Ectodermal cell (in vitro differentiated cells): Measurements from ENCODE around the gene TMEM270.
A peak's percentile ranks its signal among the peaks of the same experiment; 100 is the strongest.

ENCODE experiments used
- H3K27ac ChIP-seq: 2 replicates; pipeline ENCODE4 v1.7.0; 2013; ENCODE audit warnings: mild to moderate bottlenecking, low read depth, low read length; ENCODE audit not compliant: insufficient read depth, poor library complexity, severe bottlenecking
- H3K27me3 ChIP-seq: 2 replicates; pipeline ENCODE4 v1.7.0; 2013; ENCODE audit warnings: mild to moderate bottlenecking, low read length; ENCODE audit not compliant: insufficient read depth, control insufficient read depth, poor library complexity, severe bottlenecking
- H3K36me3 ChIP-seq: one replicate; pipeline ENCODE4 v1.7.0; 2013; ENCODE audit warnings: low read length; ENCODE audit not compliant: control insufficient read depth, insufficient read depth
- H3K4me1 ChIP-seq: one replicate; pipeline ENCODE4 v1.7.0; 2013; ENCODE audit warnings: low read length; ENCODE audit not compliant: control insufficient read depth, insufficient read depth
- H3K4me3 ChIP-seq: 2 replicates; pipeline ENCODE4 v1.7.0; 2013; ENCODE audit warnings: low read depth, low read length, control low read depth; ENCODE audit not compliant: insufficient read depth
- H3K9me3 ChIP-seq: 2 replicates; pipeline ENCODE4 v1.7.0; 2013; ENCODE audit warnings: mild to moderate bottlenecking, low read length, moderate library complexity; ENCODE audit not compliant: control insufficient read depth
- WGBS, 2 experiments: methylation state at CpG; one replicate each; pipeline ENCODE4 v1.1.7; 2013; ENCODE audit warnings: missing lambda C conversion rate in 2 of 2; 5-methylcytosine and 5-hydroxymethylcytosine counted together

Gene TMEM270

DNA sequence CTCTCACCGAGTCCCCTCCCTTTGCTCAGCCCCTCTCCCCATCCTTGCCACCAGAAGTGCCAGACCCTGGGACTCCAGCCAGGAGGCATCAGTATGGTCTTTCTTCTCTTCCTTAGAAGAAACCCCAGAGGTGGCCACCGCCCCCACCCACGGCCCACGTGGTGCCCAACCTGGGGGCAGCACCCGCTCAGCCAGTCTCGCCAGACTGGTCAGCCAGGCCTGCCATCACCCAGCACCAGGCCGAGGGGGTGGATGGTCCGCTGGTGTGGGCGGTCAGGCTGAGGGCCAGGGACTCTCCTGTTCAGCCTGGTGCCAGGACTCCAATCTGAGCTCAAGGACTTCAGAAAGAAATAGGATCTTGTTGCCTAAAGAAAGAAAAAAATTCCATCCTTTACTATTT is 36.0 kb upstream of the TMEM270 start:
- Histone ChIP-seq H3K27me3 (no peaks in the 10 kb centered on the region), H3K36me3 (no peaks in the 10 kb centered on the region), H3K9me3 (no peaks in the 10 kb centered on the region), H3K4me3 (no peak overlapping the region), H3K4me1 (peaks cover 8% of the 10 kb centered on the region), H3K27ac (no peak overlapping the region)
- WGBS, 2 experiments = 89 to 96% methylated on average over 9 of the region's 9 CpGs

DNA sequence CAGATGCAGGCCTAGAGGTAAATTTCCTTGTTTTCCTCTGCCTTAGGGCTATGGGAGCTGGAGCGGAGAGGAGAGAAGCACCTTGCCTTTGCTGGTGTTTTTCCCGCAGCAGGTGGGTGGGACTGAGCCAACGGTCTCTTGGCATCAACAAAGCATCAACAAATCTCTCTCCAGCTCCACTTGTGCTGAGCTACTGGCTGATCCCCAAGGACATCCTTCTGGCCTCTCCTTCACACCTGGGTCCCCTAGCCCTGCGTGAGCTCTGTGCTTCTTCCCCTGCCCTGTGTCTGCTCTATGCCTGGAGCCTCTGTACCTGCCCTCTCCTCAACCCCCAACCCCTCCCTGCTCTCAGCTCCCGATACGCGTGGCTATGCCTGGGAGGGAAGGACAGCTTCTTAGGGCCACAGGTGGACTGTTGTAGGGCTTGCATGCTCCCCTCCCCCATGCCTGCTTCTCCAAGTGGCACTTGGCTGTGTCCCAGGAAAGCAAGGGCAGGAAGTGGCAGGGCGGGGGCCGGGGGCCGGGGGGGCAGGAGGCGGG is 33.3 kb upstream of the TMEM270 start:
- peaks cover 27% of the 10 kb centered on the region for H3K4me1 ChIP-seq
- H3K4me3 ChIP-seq = no peak overlapping the region
- no peak overlapping the region for H3K27ac ChIP-seq
- H3K9me3 ChIP-seq = no peaks in the 10 kb centered on the region
- H3K27me3 ChIP-seq = no peaks in the 10 kb centered on the region
- 48 to 52% methylated on average over 9 to 11 of the region's 11 CpGs for WGBS, 2 experiments
- no peaks in the 10 kb centered on the region for H3K36me3 ChIP-seq

DNA sequence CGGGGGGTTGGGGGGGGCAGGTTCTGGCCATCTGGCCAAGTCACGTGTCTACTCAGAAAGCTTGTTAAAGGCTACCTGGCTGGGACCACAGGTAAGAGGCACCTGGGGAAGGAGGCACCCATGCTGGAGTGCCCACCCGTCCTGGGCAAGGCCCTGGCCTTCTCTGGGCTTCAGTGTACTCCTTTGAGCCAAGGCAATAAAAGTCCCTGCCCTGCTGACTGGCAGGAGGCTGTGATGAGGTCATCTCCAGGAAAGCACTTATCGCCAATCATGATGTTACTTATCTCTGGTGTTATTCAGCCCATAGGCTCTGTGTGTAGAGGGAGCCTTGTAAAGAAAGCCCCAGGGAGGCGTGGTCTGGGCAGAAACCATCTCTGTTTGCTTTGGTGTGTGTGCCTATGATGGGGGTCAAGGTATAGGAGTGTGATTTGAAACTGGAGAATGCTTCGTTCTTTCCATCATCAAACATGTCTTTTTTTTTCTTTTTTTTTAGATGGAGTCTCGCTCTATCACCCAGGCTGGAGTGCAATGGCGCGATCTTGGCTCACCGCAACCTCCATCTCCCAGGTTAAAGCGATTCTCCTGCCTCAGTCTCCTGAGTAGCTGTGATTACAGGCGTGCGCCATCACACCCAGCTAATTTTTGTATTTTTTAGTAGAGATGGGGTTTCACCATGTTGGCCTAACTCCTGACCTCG is 32.7 kb upstream of the TMEM270 start:
- peaks cover 27% of the 10 kb centered on the region for H3K4me1 ChIP-seq
- 84 to 87% methylated on average over 14 of the region's 14 CpGs for WGBS, 2 experiments

DNA sequence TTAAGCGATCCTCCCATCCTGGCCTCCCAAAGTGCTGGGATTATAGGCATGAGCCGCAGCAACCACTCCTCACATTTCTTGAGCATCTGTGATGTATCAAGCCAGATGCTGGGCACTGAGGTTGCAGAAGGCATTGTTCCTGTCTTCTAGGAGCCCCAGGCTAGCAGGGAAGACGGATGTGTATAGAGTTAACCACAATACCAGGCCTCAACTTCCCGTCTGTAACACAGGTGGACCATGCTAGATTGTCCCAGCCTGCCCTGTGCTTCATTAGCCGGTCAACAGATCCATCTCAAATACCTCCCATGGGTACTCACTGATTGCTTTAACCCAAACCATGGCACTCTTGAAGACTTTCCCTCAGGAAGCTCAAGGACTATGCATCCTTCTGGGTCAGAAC is 32.0 kb upstream of the TMEM270 start:
- no peaks in the 10 kb centered on the region for H3K27me3 ChIP-seq
- no peak overlapping the region for H3K4me3 ChIP-seq
- H3K36me3 ChIP-seq = no peaks in the 10 kb centered on the region
- WGBS, 2 experiments = 90 to 94% methylated on average over 5 of the region's 5 CpGs
- H3K9me3 ChIP-seq = no peaks in the 10 kb centered on the region
- H3K27ac ChIP-seq = no peak overlapping the region
- peaks cover 27% of the 10 kb centered on the region for H3K4me1 ChIP-seq

More for the DNA sequence above, 32.7 kb upstream of the TMEM270 start:
- Histone ChIP-seq H3K9me3 (no peaks in the 10 kb centered on the region), H3K27ac (no peak overlapping the region), H3K36me3 (no peaks in the 10 kb centered on the region), H3K27me3 (no peaks in the 10 kb centered on the region), H3K4me3 (no peak overlapping the region)

DNA sequence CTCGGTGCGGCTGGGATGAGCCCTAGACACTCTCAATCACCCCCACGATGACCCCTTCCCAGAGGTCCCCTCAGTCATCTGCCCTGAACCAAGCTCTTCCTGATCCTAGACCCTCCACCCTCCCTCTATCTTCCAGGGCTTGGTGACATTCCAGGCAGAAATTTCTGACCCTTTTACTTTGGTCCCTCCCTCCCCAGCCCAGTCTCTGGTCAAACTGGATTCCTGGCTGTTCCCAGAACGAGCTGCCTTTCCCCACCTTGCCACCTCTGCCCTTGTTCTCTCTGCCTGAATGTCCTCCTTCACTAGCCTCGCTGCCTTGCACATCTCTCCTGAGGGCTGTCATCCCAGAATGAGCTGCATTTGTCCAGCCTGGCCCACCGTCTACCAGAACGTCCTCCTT is 31.5 kb upstream of the TMEM270 start:
- no peaks in the 10 kb centered on the region for H3K36me3 ChIP-seq
- WGBS, 2 experiments = 60 to 64% methylated on average over 7 of the region's 7 CpGs
- H3K9me3 ChIP-seq = no peaks in the 10 kb centered on the region
- H3K4me1 ChIP-seq = peaks cover 27% of the 10 kb centered on the region
- no peaks in the 10 kb centered on the region for H3K27me3 ChIP-seq
- no peak overlapping the region for H3K27ac ChIP-seq
- no peak overlapping the region for H3K4me3 ChIP-seq

DNA sequence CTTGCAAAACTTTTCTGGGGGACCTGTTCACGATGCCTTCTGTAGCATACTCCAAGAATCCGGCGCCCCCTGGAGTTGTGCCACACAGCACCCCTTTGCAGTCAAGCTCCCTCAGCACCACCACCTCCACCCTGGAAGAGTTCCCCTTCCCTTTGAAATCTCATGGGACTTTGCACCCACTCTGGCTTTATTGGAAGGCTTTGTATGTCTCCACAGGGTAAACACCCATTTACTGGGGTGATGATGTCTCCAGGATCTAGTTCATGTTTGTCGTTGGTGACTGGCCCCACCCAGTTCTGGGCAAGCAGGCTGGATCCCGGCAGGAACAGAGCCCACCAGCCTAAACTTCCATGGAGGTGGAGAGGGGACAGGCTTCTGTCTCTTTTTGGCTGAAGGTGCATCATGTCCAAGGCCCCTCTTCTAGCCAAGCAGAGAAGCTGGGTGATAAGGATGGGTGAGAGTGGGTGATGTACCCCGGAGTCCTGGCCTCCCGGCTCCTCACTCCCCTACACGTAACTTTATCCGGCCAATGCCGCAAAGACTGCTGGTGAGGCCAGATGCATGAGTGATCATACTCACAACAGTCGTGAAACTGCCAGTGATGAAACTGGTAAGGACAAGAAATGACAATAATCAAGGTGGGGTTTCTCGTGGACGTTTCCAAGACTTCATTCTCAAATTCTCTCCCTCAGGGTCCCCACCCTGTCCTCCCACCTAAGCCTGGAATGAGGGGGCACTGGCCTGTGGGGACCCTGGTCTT is 30.9 kb upstream of the TMEM270 start:
- Histone ChIP-seq H3K4me3 (no peak overlapping the region), H3K27ac (peak overlapping the region; percentile 6), H3K36me3 (no peaks in the 10 kb centered on the region), H3K27me3 (no peaks in the 10 kb centered on the region), H3K9me3 (no peaks in the 10 kb centered on the region), H3K4me1 (peaks cover 27% of the 10 kb centered on the region)
- 82 to 87% methylated on average over 13 of the region's 13 CpGs for WGBS, 2 experiments

DNA sequence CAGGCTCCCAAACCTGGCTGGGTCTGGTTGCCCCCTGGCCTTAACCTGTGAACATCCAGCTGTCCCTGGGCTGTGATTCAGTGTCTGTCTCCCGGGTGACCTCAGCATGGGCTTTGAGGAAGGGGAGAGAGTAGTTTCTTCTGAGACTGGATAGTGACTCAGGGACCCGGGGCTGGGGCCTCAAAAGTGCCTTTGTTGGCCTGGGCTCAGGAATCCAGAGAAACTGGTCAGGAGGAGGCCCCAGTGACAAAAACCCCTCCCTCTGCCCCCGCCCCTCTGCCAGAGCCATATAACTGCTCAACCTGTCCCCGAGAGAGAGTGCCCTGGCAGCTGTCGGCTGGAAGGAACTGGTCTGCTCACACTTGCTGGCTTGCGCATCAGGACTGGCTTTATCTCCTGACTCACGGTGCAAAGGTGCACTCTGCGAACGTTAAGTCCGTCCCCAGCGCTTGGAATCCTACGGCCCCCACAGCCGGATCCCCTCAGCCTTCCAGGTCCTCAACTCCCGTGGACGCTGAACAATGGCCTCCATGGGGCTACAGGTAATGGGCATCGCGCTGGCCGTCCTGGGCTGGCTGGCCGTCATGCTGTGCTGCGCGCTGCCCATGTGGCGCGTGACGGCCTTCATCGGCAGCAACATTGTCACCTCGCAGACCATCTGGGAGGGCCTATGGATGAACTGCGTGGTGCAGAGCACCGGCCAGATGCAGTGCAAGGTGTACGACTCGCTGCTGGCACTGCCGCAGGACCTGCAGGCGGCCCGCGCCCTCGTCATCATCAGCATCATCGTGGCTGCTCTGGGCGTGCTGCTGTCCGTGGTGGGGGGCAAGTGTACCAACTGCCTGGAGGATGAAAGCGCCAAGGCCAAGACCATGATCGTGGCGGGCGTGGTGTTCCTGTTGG is 30.0 kb upstream of the TMEM270 start, which contains the start of gene CLDN4:
CLDN4 (plus strand) TSS at position 316 of the 903 bp plus-strand sequence; CDS start at position 522, 206 bp downstream.
- H3K27me3 ChIP-seq = no peaks in the 10 kb centered on the region
- no peak within 1 kb of the TSS for H3K4me3 ChIP-seq
- no peaks in the 10 kb centered on the region for H3K9me3 ChIP-seq
- WGBS, 2 experiments = 82 to 84% methylated on average over 42 of the region's 42 CpGs
- H3K27ac ChIP-seq = peak within 1 kb of the TSS; percentile 6
- peaks cover 27% of the 10 kb centered on the region for H3K4me1 ChIP-seq
- no peaks in the 10 kb centered on the region for H3K36me3 ChIP-seq

DNA sequence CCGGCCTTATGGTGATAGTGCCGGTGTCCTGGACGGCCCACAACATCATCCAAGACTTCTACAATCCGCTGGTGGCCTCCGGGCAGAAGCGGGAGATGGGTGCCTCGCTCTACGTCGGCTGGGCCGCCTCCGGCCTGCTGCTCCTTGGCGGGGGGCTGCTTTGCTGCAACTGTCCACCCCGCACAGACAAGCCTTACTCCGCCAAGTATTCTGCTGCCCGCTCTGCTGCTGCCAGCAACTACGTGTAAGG is 29.4 kb upstream of the TMEM270 start:
- no peak overlapping the region for H3K27ac ChIP-seq
- H3K27me3 ChIP-seq = no peaks in the 10 kb centered on the region
- no peaks in the 10 kb centered on the region for H3K9me3 ChIP-seq
- 89 to 91% methylated on average over 16 of the region's 16 CpGs for WGBS, 2 experiments
- H3K4me3 ChIP-seq = no peak overlapping the region
- peaks cover 27% of the 10 kb centered on the region for H3K4me1 ChIP-seq
- H3K36me3 ChIP-seq = no peaks in the 10 kb centered on the region

DNA sequence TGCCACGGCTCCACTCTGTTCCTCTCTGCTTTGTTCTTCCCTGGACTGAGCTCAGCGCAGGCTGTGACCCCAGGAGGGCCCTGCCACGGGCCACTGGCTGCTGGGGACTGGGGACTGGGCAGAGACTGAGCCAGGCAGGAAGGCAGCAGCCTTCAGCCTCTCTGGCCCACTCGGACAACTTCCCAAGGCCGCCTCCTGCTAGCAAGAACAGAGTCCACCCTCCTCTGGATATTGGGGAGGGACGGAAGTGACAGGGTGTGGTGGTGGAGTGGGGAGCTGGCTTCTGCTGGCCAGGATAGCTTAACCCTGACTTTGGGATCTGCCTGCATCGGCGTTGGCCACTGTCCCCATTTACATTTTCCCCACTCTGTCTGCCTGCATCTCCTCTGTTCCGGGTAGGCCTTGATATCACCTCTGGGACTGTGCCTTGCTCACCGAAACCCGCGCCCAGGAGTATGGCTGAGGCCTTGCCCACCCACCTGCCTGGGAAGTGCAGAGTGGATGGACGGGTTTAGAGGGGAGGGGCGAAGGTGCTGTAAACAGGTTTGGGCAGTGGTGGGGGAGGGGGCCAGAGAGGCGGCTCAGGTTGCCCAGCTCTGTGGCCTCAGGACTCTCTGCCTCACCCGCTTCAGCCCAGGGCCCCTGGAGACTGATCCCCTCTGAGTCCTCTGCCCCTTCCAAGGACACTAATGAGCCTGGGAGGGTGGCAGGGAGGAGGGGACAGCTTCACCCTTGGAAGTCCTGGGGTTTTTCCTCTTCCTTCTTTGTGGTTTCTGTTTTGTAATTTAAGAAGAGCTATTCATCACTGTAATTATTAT is 28.9 kb upstream of the TMEM270 start:
- H3K9me3 ChIP-seq = no peaks in the 10 kb centered on the region
- peaks cover 27% of the 10 kb centered on the region for H3K4me1 ChIP-seq
- H3K36me3 ChIP-seq = no peaks in the 10 kb centered on the region
- no peaks in the 10 kb centered on the region for H3K27me3 ChIP-seq
- no peak overlapping the region for H3K27ac ChIP-seq
- no peak overlapping the region for H3K4me3 ChIP-seq
- WGBS, 2 experiments = 51 to 52% methylated on average over 16 of the region's 16 CpGs
